OCI-M2 (cell line): ENCODE data around the gene TNFRSF18.

Experiments
- DNase-seq: peaks from one replicate; lab custom pipeline; 2025; ENCODE audit not compliant: unreplicated experiment; lab: John Stamatoyannopoulos, UW

Gene TNFRSF18

GRCh38 chr1:1240822-1241587, 34.6 kb upstream of the TNFRSF18 start:
- no peak for DNase-seq

GRCh38 chr1:1240348-1240732, 33.9 kb upstream of the TNFRSF18 start:
- no peak for DNase-seq

- DNase-seq, result no peak
These were observed 33.4 kb upstream of the TNFRSF18 start for GRCh38 chr1:1239614-1240347.

GRCh38 chr1:1239227-1239613, 32.8 kb upstream of the TNFRSF18 start:
- DNase-seq, result no peak

GRCh38 chr1:1238702-1239178, 32.3 kb upstream of the TNFRSF18 start:
- DNase-seq, result no peak

GRCh38 chr1:1237874-1238701, 31.7 kb upstream of the TNFRSF18 start:
- DNase-seq, result no peak

GRCh38 chr1:1236945-1237873, 30.8 kb upstream of the TNFRSF18 start:
- DNase-seq, result no peak

GRCh38 chr1:1236176-1236763, 29.9 kb upstream of the TNFRSF18 start:
- no peak for DNase-seq

GRCh38 chr1:1235016-1235744, 28.8 kb upstream of the TNFRSF18 start:
- no peak for DNase-seq

- no peak for DNase-seq
These were observed 27.9 kb upstream of the TNFRSF18 start for GRCh38 chr1:1234180-1234808.

GRCh38 chr1:1233567-1233892, 27.1 kb upstream of the TNFRSF18 start:
- no peak for DNase-seq

- no peak for DNase-seq
These were observed 26.6 kb upstream of the TNFRSF18 start for GRCh38 chr1:1232796-1233566.

- no peak for DNase-seq
These were observed 25.9 kb upstream of the TNFRSF18 start, which contains the start of gene B3GALT6 for GRCh38 chr1:1232208-1232795. Gene B3GALT6 (plus strand): TSS chr1:1232237. CDS start chr1:1232279, 42 bp downstream.

- DNase-seq, result peak; percentile 57
These were observed 25.2 kb upstream of the TNFRSF18 start, which contains the start of gene SDF4 for GRCh38 chr1:1231400-1232207. Gene SDF4 (minus strand): TSS chr1:1232001. CDS start chr1:1228772, 3,229 bp downstream.

- no peak for DNase-seq
These were observed 24.4 kb upstream of the TNFRSF18 start for GRCh38 chr1:1230656-1231399.

GRCh38 chr1:1229770-1230169, 23.4 kb upstream of the TNFRSF18 start:
- no peak for DNase-seq
